Measurements from ENCODE around the gene ADPGK. TPM values are rescaled to one million over a fixed set of nuclear protein-coding genes. Genes with fewer than 3 reads are reported as not detected.

Gene ADPGK
- total and polyA plus RNA-seq, 2 donors from 2014 or later = 23.9 to 42.5 TPM

GRCh38 chr15:72733941-72734738 lies 49.4 kb downstream of the ADPGK start:
- no peaks in the 10 kb centered on the region for H3K4me1 ChIP-seq (ENCODE audit: control insufficient read depth in 2 of 3, insufficient read depth in 2 of 3, low read depth in 1 of 3, low read length in 3 of 3)
- no peaks in the 10 kb centered on the region for H3K9me3 ChIP-seq (ENCODE audit: control insufficient read depth in 2 of 3, insufficient read depth in 1 of 3, low read length in 3 of 3)
- no peak for DNase-seq
- no peak overlapping the region for H3K9ac ChIP-seq (ENCODE audit: low read length in 3 of 3)
- H3K4me3 ChIP-seq (ENCODE audit: low read length in 3 of 3) = no peak overlapping the region
- TF ChIP-seq CTCF (IDR thresholded peaks at IDR 0.05; ENCODE audit: borderline replicate concordance, extremely low read depth, insufficient read depth) = no peak
- H3K27ac ChIP-seq (ENCODE audit: low read depth in 2 of 2, low read length in 2 of 2) = no peak overlapping the region
- intact Hi-C loops (cut with DNase I) = no loop called here
- FAIRE-seq = no peak
- no peaks in the 10 kb centered on the region for H3K27me3 ChIP-seq (ENCODE audit: control insufficient read depth, insufficient read depth, low read length)
- peaks cover 3 to 39% (median 19%) of the 10 kb centered on the region in 3 donors for H3K36me3 ChIP-seq (ENCODE audit: control insufficient read depth in 2 of 3, insufficient read depth in 3 of 3, low read length in 3 of 3)

GRCh38 chr15:72732516-72732915 lies 51.0 kb downstream of the ADPGK start:
- no peak for DNase-seq
- no peak for FAIRE-seq
- H3K9ac ChIP-seq (ENCODE audit: low read length in 3 of 3) = no peak overlapping the region
- intact Hi-C loops (cut with DNase I) = no loop called here
- H3K27me3 ChIP-seq (ENCODE audit: control insufficient read depth, insufficient read depth, low read length) = no peaks in the 10 kb centered on the region
- H3K27ac ChIP-seq (ENCODE audit: low read depth in 2 of 2, low read length in 2 of 2) = no peak overlapping the region
- no peaks in the 10 kb centered on the region for H3K9me3 ChIP-seq (ENCODE audit: control insufficient read depth in 2 of 3, insufficient read depth in 1 of 3, low read length in 3 of 3)
- no peaks in the 10 kb centered on the region for H3K4me1 ChIP-seq (ENCODE audit: control insufficient read depth in 2 of 3, insufficient read depth in 2 of 3, low read depth in 1 of 3, low read length in 3 of 3)
- peaks cover 3 to 27% (median 16%) of the 10 kb centered on the region in 3 donors for H3K36me3 ChIP-seq (ENCODE audit: control insufficient read depth in 2 of 3, insufficient read depth in 3 of 3, low read length in 3 of 3)
- H3K4me3 ChIP-seq (ENCODE audit: low read length in 3 of 3) = no peak overlapping the region
- no peak for TF ChIP-seq CTCF (IDR thresholded peaks at IDR 0.05; ENCODE audit: borderline replicate concordance, extremely low read depth, insufficient read depth)

- DNase-seq (no peak), FAIRE-seq (no peak)
- intact Hi-C loops (cut with DNase I) = no loop called here
- no peak for TF ChIP-seq CTCF (IDR thresholded peaks at IDR 0.05; ENCODE audit: borderline replicate concordance, extremely low read depth, insufficient read depth)
- Histone ChIP-seq H3K4me3 (ENCODE audit: low read length in 3 of 3) (no peak overlapping the region), H3K27me3 (ENCODE audit: control insufficient read depth, insufficient read depth, low read length) (no peaks in the 10 kb centered on the region), H3K9ac (ENCODE audit: low read length in 3 of 3) (no peak overlapping the region), H3K4me1 (ENCODE audit: control insufficient read depth in 2 of 3, insufficient read depth in 2 of 3, low read depth in 1 of 3, low read length in 3 of 3) (no peaks in the 10 kb centered on the region), H3K36me3 (ENCODE audit: control insufficient read depth in 2 of 3, insufficient read depth in 3 of 3, low read length in 3 of 3) (peaks cover 3 to 24% (median 13%) of the 10 kb centered on the region in 3 donors), H3K27ac (ENCODE audit: low read depth in 2 of 2, low read length in 2 of 2) (no peak overlapping the region), H3K9me3 (ENCODE audit: control insufficient read depth in 2 of 3, insufficient read depth in 1 of 3, low read length in 3 of 3) (no peaks in the 10 kb centered on the region)
Observed at GRCh38 chr15:72732086-72732485, 51.5 kb downstream of the ADPGK start.

Measured in kidney (tissue), 14 donors.